HepG2 (cell line): ENCODE data around the gene CCDC142. TPM values are rescaled to one million over a fixed set of nuclear protein-coding genes. Genes with fewer than 3 reads are reported as not detected.

Experiments
- AGO2 ChIP-seq: fragments of 200-400 bp; formaldehyde crosslinking; optimal IDR thresholded peaks from 2 replicates; pipeline ENCODE3; 2017; ENCODE audit warnings: mild to moderate bottlenecking, low read depth, low read length, moderate library complexity
- CENPX ChIP-seq: sonication (generic); formaldehyde crosslinking; IDR thresholded peaks from 2 replicates; pipeline ENCODE4 v1.9.0; 2021; ENCODE audit warnings: mild to moderate bottlenecking, missing genetic modification reagents, moderate library complexity
- E2F2 ChIP-seq: sonication (generic); formaldehyde crosslinking; IDR thresholded peaks from 2 replicates; pipeline ENCODE4 v1.4.0; 2020; ENCODE audit warnings: missing genetic modification reagents, borderline replicate concordance
- ELF4 ChIP-seq: sonication (generic); formaldehyde crosslinking; IDR thresholded peaks from 2 replicates; pipeline ENCODE4 v1.5.0; 2020; ENCODE audit warnings: missing genetic modification reagents, mild to moderate bottlenecking, moderate library complexity, borderline replicate concordance
- GZF1 ChIP-seq: sonication (generic); formaldehyde crosslinking; IDR thresholded peaks from 2 replicates; pipeline ENCODE4 v1.5.1; 2020; ENCODE audit warnings: mild to moderate bottlenecking, missing genetic modification reagents
- MTA1 ChIP-seq: sonication (generic); formaldehyde crosslinking; IDR thresholded peaks from 2 replicates; pipeline ENCODE4 v1.4.0; 2020; ENCODE audit warnings: missing genetic modification reagents, mild to moderate bottlenecking, borderline replicate concordance
- MYC ChIP-seq: sonication (generic); formaldehyde crosslinking; IDR thresholded peaks from 2 replicates; pipeline ENCODE4 v1.9.0; 2021; ENCODE audit warnings: missing genetic modification reagents, borderline replicate concordance
- NFATC3 ChIP-seq: sonication (generic); formaldehyde crosslinking; IDR thresholded peaks from 2 replicates; pipeline ENCODE4 v1.5.1; 2020; ENCODE audit warnings: mild to moderate bottlenecking, missing genetic modification reagents
- NFE2L1 ChIP-seq: sonication (generic); formaldehyde crosslinking; IDR thresholded peaks from 2 replicates; pipeline ENCODE4 v1.4.0; 2020; ENCODE audit warnings: missing genetic modification reagents, mild to moderate bottlenecking, borderline replicate concordance
- RFX1 ChIP-seq: fragments of 450-650 bp; IDR thresholded peaks from 2 replicates; pipeline ENCODE4 v1.6.1; 2017
- SIX1 ChIP-seq: sonication (generic); formaldehyde crosslinking; IDR thresholded peaks from 2 replicates; pipeline ENCODE4 v1.4.0; 2020; ENCODE audit warnings: missing genetic modification reagents, borderline replicate concordance
- SSRP1 ChIP-seq: IDR thresholded peaks from 2 replicates; pipeline ENCODE4 v1.6.1; 2016; ENCODE audit warnings: control low read depth
- TCF12 ChIP-seq, 2 experiments: fragments of 450-650 bp in 1 of 2; sonication (generic) in 1 of 2; formaldehyde crosslinking in 1 of 2; IDR thresholded peaks; 2 replicates each; pipeline versions ENCODE4 v1.6.1 to v1.8.0; 2017 to 2022; ENCODE audit warnings: antibody characterized with exemption in 1 of 2, mild to moderate bottlenecking in 1 of 2, missing genetic modification reagents in 1 of 2, moderate library complexity in 1 of 2
- TGIF2 ChIP-seq: IDR thresholded peaks from 2 replicates; pipeline ENCODE4 v1.6.1; 2016; ENCODE audit warnings: control low read depth, missing compliant biosample characterization
- YEATS2 ChIP-seq: sonication (generic); formaldehyde crosslinking; IDR thresholded peaks from 2 replicates; pipeline ENCODE4 v1.4.0; 2020; ENCODE audit warnings: missing genetic modification reagents, borderline replicate concordance
- ZBTB20 ChIP-seq: sonication (generic); formaldehyde crosslinking; IDR thresholded peaks from 2 replicates; pipeline ENCODE4 v1.8.1; 2023; ENCODE audit warnings: missing genetic modification reagents, low read depth, mild to moderate bottlenecking, borderline replicate concordance
- ZBTB3 ChIP-seq: sonication (generic); formaldehyde crosslinking; IDR thresholded peaks from 2 replicates; pipeline ENCODE4 v1.4.0; 2020; ENCODE audit warnings: low read depth, mild to moderate bottlenecking, moderate library complexity, missing genetic modification reagents, borderline replicate concordance
- ZNF670 ChIP-seq: sonication (generic); formaldehyde crosslinking; IDR thresholded peaks from 2 replicates; pipeline ENCODE4 v1.8.0; 2022; ENCODE audit warnings: mild to moderate bottlenecking, missing genetic modification reagents, borderline replicate concordance
- ZNF773 ChIP-seq: sonication (generic); formaldehyde crosslinking; IDR thresholded peaks from 2 replicates; pipeline ENCODE4 v1.4.0; 2020; ENCODE audit warnings: missing genetic modification reagents, borderline replicate concordance
- polyA plus RNA-seq, 8 experiments: library from polyadenylated mRNA; depleted of rRNA in 3 of 8; stranded (reverse) in 7 of 8; unstranded in 1 of 8; fragments of >200 nt; fragmentation: Illumina TruSeq in 4 of 8; extraction: Trizol in 4 of 8; gene quantifications; 2 replicates each; pipeline versions ENCODE4 v1.2.1 to v1.2.3, GENCODE V29; 2011 to 2016; ENCODE audit warnings: low read depth in 4 of 8, missing spikeins in 1 of 8, mixed read lengths in 1 of 8; ENCODE audit not compliant: insufficient read depth in 1 of 8
- total RNA-seq, 5 experiments: library from RNA; depleted of rRNA; stranded (reverse); fragments of >200 nt; fragmentation: Illumina TruSeq; extraction: Trizol; gene quantifications; 2 replicates each; pipeline ENCODE4 v1.2.3, GENCODE V29; 2016; ENCODE audit warnings: low read depth in 1 of 5
- TF ChIP-seq, protein P1 (sequence below): sonication (generic); formaldehyde crosslinking; IDR thresholded peaks from 2 replicates; pipeline ENCODE4 v1.4.0; 2020; ENCODE audit warnings: mild to moderate bottlenecking, missing genetic modification reagents
- TF ChIP-seq, protein P2 (sequence below): sonication (generic); formaldehyde crosslinking; IDR thresholded peaks from 2 replicates; pipeline ENCODE4 v1.5.0; 2020; ENCODE audit warnings: mild to moderate bottlenecking, missing genetic modification reagents, moderate library complexity
- TF ChIP-seq, protein P3 (sequence below): IDR thresholded peaks from 2 replicates; pipeline ENCODE4 v1.6.1; 2012; ENCODE audit warnings: low read depth, low read length, improper control_type of control experiment

CCDC142 gene
- total and polyA plus RNA-seq, 2 of the 13 experiments (the other 11 are each of a cell fraction or from before 2014, with no cell fraction given) = 14.7 to 30.4 TPM

DNA sequence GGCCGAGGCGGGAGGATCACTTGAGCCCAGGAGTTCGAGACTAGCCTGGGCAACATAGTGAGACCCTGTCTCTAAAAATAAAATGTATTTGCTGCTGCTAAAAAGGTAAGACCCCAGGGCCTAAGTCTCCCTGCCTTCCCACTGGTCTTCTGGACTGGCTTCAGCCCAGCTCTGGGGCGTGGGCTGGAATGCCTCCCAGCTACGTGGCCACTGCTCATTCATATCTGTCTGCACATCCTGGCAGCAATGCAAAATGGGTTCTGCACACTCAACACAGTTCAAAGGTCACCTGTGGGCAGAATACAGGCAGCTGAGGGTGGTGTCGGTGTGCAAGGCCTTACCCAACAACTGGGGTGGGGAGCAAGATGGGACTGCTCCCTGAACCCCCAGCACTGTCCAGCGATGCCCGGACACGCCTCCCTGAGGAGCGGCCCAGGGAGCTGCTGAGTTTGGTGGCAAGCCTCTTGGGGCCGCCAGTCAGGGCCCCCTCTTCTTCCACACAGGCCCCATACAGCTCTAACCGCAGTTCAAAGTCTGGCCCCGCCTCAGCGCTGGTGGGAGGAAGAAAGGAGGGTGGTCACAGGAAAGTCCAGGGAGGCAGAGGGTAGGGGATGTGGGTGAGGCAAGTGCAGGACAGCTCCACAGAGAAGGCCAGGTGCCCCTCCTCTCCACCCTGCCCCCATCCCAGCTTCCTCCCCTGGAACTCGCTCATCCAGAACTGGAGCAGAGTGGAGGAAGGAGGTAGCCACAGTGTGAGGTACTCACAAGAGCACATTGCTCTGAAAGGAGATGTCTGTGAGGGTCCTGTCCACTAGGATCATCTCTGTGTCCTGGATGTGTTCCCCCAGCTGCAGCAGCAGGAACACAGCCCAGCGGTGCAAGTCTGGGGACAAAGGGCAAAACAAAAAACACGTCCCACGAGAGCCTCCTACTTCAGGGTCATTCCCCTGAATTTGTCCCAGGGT is 53.0 kb downstream of the CCDC142 start (continued):
- TF ChIP-seq ZNF670 (CRISPR knock-in tag) (peak; percentile 56; the same call in 1 of the 2 replicates), CENPX (CRISPR knock-in tag) (no peak), GZF1 (CRISPR knock-in tag) (no peak), SSRP1 (CRISPR knock-in tag) (no peak), TGIF2 (no peak; the same call in 1 of the 2 replicates), ELF4 (CRISPR knock-in tag) (no peak), TCF12 (IDR thresholded peaks at IDR 0.05) (no peak), TCF12 (CRISPR knock-in tag; IDR thresholded peaks at IDR 0.05) (no peak), ZBTB3 (CRISPR knock-in tag) (peak; percentile 85; the same call in 1 of the 2 replicates), RFX1 (no peak), ZBTB20 (CRISPR knock-in tag) (no peak; the same call in 1 of the 2 replicates), SIX1 (CRISPR knock-in tag) (peak; percentile 44; the same call in 1 of the 2 replicates), AGO2 (peak; percentile 96), E2F2 (CRISPR knock-in tag) (no peak), MTA1 (peak; percentile 98), ZNF773 (no peak), MYC (CRISPR knock-in tag) (peak; percentile 24; the same call in 1 of the 2 replicates), NFE2L1 (CRISPR knock-in tag) (no peak; the same call in 1 of the 2 replicates), NFATC3 (CRISPR knock-in tag) (no peak), YEATS2 (CRISPR knock-in tag) (no peak; the same call in 1 of the 2 replicates)
- TF ChIP-seq, protein P1, sequence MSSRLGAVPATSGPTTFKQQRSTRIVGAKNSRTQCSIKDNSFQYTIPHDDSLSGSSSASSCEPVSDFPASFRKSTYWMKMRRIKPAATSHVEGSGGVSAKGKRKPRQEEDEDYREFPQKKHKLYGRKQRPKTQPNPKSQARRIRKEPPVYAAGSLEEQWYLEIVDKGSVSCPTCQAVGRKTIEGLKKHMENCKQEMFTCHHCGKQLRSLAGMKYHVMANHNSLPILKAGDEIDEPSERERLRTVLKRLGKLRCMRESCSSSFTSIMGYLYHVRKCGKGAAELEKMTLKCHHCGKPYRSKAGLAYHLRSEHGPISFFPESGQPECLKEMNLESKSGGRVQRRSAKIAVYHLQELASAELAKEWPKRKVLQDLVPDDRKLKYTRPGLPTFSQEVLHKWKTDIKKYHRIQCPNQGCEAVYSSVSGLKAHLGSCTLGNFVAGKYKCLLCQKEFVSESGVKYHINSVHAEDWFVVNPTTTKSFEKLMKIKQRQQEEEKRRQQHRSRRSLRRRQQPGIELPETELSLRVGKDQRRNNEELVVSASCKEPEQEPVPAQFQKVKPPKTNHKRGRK (CRISPR knock-in tag) = no peak
- TF ChIP-seq, protein P2, sequence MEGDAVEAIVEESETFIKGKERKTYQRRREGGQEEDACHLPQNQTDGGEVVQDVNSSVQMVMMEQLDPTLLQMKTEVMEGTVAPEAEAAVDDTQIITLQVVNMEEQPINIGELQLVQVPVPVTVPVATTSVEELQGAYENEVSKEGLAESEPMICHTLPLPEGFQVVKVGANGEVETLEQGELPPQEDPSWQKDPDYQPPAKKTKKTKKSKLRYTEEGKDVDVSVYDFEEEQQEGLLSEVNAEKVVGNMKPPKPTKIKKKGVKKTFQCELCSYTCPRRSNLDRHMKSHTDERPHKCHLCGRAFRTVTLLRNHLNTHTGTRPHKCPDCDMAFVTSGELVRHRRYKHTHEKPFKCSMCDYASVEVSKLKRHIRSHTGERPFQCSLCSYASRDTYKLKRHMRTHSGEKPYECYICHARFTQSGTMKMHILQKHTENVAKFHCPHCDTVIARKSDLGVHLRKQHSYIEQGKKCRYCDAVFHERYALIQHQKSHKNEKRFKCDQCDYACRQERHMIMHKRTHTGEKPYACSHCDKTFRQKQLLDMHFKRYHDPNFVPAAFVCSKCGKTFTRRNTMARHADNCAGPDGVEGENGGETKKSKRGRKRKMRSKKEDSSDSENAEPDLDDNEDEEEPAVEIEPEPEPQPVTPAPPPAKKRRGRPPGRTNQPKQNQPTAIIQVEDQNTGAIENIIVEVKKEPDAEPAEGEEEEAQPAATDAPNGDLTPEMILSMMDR = peak; percentile 41
- TF ChIP-seq, protein P3, sequence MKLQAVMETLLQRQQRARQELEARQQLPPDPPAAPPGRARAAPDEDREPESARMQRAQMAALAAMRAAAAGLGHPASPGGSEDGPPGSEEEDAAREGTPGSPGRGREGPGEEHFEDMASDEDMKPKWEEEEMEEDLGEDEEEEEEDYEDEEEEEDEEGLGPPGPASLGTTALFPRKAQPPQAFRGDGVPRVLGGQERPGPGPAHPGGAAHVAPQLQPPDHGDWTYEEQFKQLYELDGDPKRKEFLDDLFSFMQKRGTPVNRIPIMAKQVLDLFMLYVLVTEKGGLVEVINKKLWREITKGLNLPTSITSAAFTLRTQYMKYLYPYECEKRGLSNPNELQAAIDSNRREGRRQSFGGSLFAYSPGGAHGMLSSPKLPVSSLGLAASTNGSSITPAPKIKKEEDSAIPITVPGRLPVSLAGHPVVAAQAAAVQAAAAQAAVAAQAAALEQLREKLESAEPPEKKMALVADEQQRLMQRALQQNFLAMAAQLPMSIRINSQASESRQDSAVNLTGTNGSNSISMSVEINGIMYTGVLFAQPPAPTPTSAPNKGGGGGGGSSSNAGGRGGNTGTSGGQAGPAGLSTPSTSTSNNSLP = no peak
